DOHH2 (cell line): Measurements from ENCODE around the gene PPP2R3A.

ENCODE experiments used
- CTCF ChIP-seq: fragments of 200-600 bp; sonication (generic); IDR thresholded peaks from one replicate; pipeline ENCODE4 v1.5.1; 2014; ENCODE audit warnings: antibody characterized with exemption, mild to moderate bottlenecking, low read depth, low read length; ENCODE audit not compliant: poor library complexity, severe bottlenecking
- EZH2phosphoT487 ChIP-seq: fragments of 200-600 bp; sonication (generic); IDR thresholded peaks from 2 replicates; pipeline ENCODE4 v1.6.1; 2017; ENCODE audit warnings: borderline replicate concordance, mild to moderate bottlenecking, antibody characterized with exemption, low read length, moderate library complexity, mixed read lengths

- TF ChIP-seq CTCF (no peak), EZH2phosphoT487 (no peak)
Measured at GRCh38 chr3:136136454-136136853, 170.9 kb downstream of the PPP2R3A start.
